Chondrocyte (in vitro differentiated cells): ENCODE results near the gene RPL13A. TPM values are rescaled to one million over a fixed set of nuclear protein-coding genes. Genes with fewer than 3 reads are reported as not detected.

Source experiments
- DNase-seq: peaks from one replicate; pipeline ENCODE4 v3.0.0; 2021; ENCODE audit warnings: mixed read lengths, low spot score
- H3K27ac Mint-ChIP-seq: one replicate; pipeline ENCODE4 v1.8.0; 2021; ENCODE audit warnings: mild to moderate bottlenecking, moderate library complexity, mixed read lengths; ENCODE audit not compliant: unreplicated experiment
- H3K27me3 Mint-ChIP-seq: 2 replicates; pipeline ENCODE4 v1.8.0; 2021; ENCODE audit warnings: low read depth, mixed read lengths
- H3K36me3 Mint-ChIP-seq: 2 replicates; pipeline ENCODE4 v1.8.0; 2021; ENCODE audit warnings: low read depth, mixed read lengths
- H3K4me1 Mint-ChIP-seq: 2 replicates; pipeline ENCODE4 v1.8.0; 2021; ENCODE audit warnings: low read depth, mild to moderate bottlenecking, mixed read lengths
- H3K4me3 Mint-ChIP-seq: one replicate; pipeline ENCODE4 v1.8.0; 2021; ENCODE audit warnings: mild to moderate bottlenecking, moderate library complexity, mixed read lengths; ENCODE audit not compliant: unreplicated experiment
- H3K9me3 Mint-ChIP-seq: 2 replicates; pipeline ENCODE4 v1.8.0; 2021; ENCODE audit warnings: low read depth, mixed read lengths
- CTCF ChIP-seq: fragments of 200-600 bp; sonication (generic); IDR thresholded peaks from 2 replicates; pipeline ENCODE4 v1.5.0; 2021; ENCODE audit warnings: antibody characterized with exemption, mild to moderate bottlenecking, moderate library complexity
- long read RNA-seq: library from polyadenylated mRNA; stranded (forward); transcript quantifications from one replicate; pipeline ENCODE4 v2.0.0, GENCODE V29; 2021
- total RNA-seq: library from RNA; stranded (reverse); gene quantifications from 3 replicates; pipeline ENCODE4 v1.2.1, GENCODE V29; 2021

The RPL13A gene
- total RNA-seq: 1,566 to 1,771 TPM (median 1,602 TPM) in 3 replicates
- long read RNA-seq, transcript RPL13A-201 (8 exons, 1,181 nt): major isoform, 909 of 1,087 reads
- long read RNA-seq, transcript RPL13A-214 (8 exons, 1,122 nt): minor isoform, 11 of 1,087 reads
- long read RNA-seq, partial matches to known transcripts: 22 of 1,087 reads
- long read RNA-seq, other reads (novel, unspliced or antisense): 144 of 1,087 reads

- Mint-ChIP-seq H3K36me3 (peaks cover 40% of the 10 kb centered on the region), H3K9me3 (no peaks in the 10 kb centered on the region), H3K27me3 (no peaks in the 10 kb centered on the region), H3K27ac (peak within 1 kb of the TSS; percentile 97), H3K4me1 (peaks cover 24% of the 10 kb centered on the region), H3K4me3 (peak within 1 kb of the TSS; percentile 95)
- DNase-seq: peak; percentile 100
- no peak for TF ChIP-seq CTCF
Measured at GRCh38 chr19:49487277-49488045, at the start of gene RPL13A. RPL13A (plus strand) TSS chr19:49487608; CDS start chr19:49487630, 22 bp downstream.

- DNase-seq: no peak
- Mint-ChIP-seq H3K4me3 (no peak overlapping the region), H3K27me3 (peaks cover 76% of the 10 kb centered on the region), H3K27ac (no peak overlapping the region), H3K9me3 (no peaks in the 10 kb centered on the region), H3K36me3 (no peaks in the 10 kb centered on the region), H3K4me1 (peaks cover 18% of the 10 kb centered on the region)
- TF ChIP-seq CTCF: no peak
Measured at GRCh38 chr19:49438261-49438660, 49.1 kb upstream of the RPL13A start.

GRCh38 chr19:49439836-49440235 is 47.6 kb upstream of the RPL13A start:
- Mint-ChIP-seq H3K4me1 (peaks cover 21% of the 10 kb centered on the region), H3K27me3 (peaks cover 72% of the 10 kb centered on the region), H3K9me3 (no peaks in the 10 kb centered on the region), H3K27ac (no peak overlapping the region), H3K36me3 (no peaks in the 10 kb centered on the region), H3K4me3 (no peak overlapping the region)
- no peak for DNase-seq
- TF ChIP-seq CTCF: no peak

GRCh38 chr19:49440439-49441209 is 46.8 kb upstream of the RPL13A start:
- Mint-ChIP-seq H3K27me3 (peaks cover 64% of the 10 kb centered on the region), H3K27ac (no peak overlapping the region), H3K4me1 (peaks cover 21% of the 10 kb centered on the region)

More at GRCh38 chr19:49440439-49441209, 46.8 kb upstream of the RPL13A start:
- Mint-ChIP-seq H3K4me3 (peak overlapping the region; percentile 29), H3K9me3 (no peaks in the 10 kb centered on the region), H3K36me3 (no peaks in the 10 kb centered on the region)
- DNase-seq: no peak
- no peak for TF ChIP-seq CTCF
